Breast epithelium (tissue), 4 donors: ENCODE results near the gene LBHD2. TPM values are rescaled to one million over a fixed set of nuclear protein-coding genes. Genes with fewer than 3 reads are reported as not detected.
A peak's percentile ranks its signal among the peaks of the same experiment; 100 is the strongest.

Experiments
- DNase-seq, 2 donors: peaks; one replicate each; pipeline ENCODE4 v3.0.0-alpha.2; 2019; ENCODE audit warnings: low spot score in 2 of 2
- H3K27ac ChIP-seq, 2 donors: fragments of 200-600 bp; sonication (generic) in 1 of 2; one replicate each; pipeline ENCODE4 v1.5.1; 2016 to 2019; ENCODE audit warnings: mild to moderate bottlenecking in 1 of 2
- H3K27me3 ChIP-seq, 2 donors: fragments of 200-600 bp; sonication (generic) in 1 of 2; one replicate each; pipeline versions ENCODE4 v1.5.1 to v1.6.0; 2017 to 2019; ENCODE audit warnings: control low read depth in 1 of 2, mild to moderate bottlenecking in 1 of 2
- H3K36me3 ChIP-seq: fragments of 200-600 bp; one replicate; pipeline ENCODE4 v1.5.1; 2019
- H3K4me1 ChIP-seq, 2 donors: fragments of 200-600 bp; sonication (generic); one replicate each; pipeline ENCODE4 v1.5.1; 2016 to 2019; ENCODE audit warnings: control low read depth in 1 of 2
- H3K4me3 ChIP-seq, 3 donors: fragments of 200-600 bp; sonication (generic); 1 replicate in 2 of 3; 2 replicates in 1 of 3; pipeline ENCODE4 v1.5.1; 2016 to 2019; ENCODE audit warnings: mild to moderate bottlenecking in 3 of 3, moderate library complexity in 2 of 3
- H3K9me3 ChIP-seq, 2 donors: fragments of 200-600 bp; sonication (generic) in 1 of 2; one replicate each; pipeline ENCODE4 v1.5.1; 2016 to 2019; ENCODE audit warnings: control low read depth in 1 of 2
- CTCF ChIP-seq, 3 donors: fragments of 450-650 bp; IDR thresholded peaks; one replicate each; pipeline ENCODE4 v1.5.1; 2016 to 2017; ENCODE audit warnings: antibody characterized with exemption in 3 of 3, mild to moderate bottlenecking in 3 of 3, moderate library complexity in 3 of 3
- POLR2A ChIP-seq: fragments of 450-650 bp; IDR thresholded peaks from one replicate; pipeline ENCODE4 v1.6.1; 2016; ENCODE audit warnings: antibody characterized with exemption, mild to moderate bottlenecking, moderate library complexity
- POLR2AphosphoS5 ChIP-seq, 3 donors: sonication (generic); formaldehyde crosslinking; IDR thresholded peaks; one replicate each; pipeline ENCODE4 v1.6.1; 2017; ENCODE audit warnings: antibody characterized with exemption in 3 of 3
- intact Hi-C: fragments of 100-400 bp; cut with DNase I; formaldehyde crosslinking; loops from one replicate; pipeline ENCODE4 v1.15.1; 2023; ENCODE audit warnings: low total_unique reads
- total RNA-seq, 3 donors: library from RNA; depleted of rRNA; stranded (reverse); fragments of >200 nt; gene quantifications; one replicate each; pipeline ENCODE4 v1.1.0, GENCODE V29; 2016

LBHD2 gene
- total RNA-seq, 3 donors from 2014 or later: not detected

GRCh38 chr14:103050935-103051334, 33.1 kb upstream of the LBHD2 start:
- Histone ChIP-seq H3K4me3 (no peak overlapping the region), H3K27ac (no peak overlapping the region), H3K9me3 (no peaks in the 10 kb centered on the region), H3K36me3 (no peaks in the 10 kb centered on the region), H3K27me3 (no peaks in the 10 kb centered on the region), H3K4me1 (peaks cover 0 to 2% of the 10 kb centered on the region in 2 donors)
- TF ChIP-seq POLR2A: no peak
- intact Hi-C loops: no loop called here
- no peak for DNase-seq

GRCh38 chr14:103052407-103052806, 31.6 kb upstream of the LBHD2 start:
- Histone ChIP-seq H3K27ac (no peak overlapping the region), H3K4me3 (no peak overlapping the region), H3K36me3 (no peaks in the 10 kb centered on the region), H3K27me3 (no peaks in the 10 kb centered on the region), H3K9me3 (no peaks in the 10 kb centered on the region), H3K4me1 (no peaks in the 10 kb centered on the region)
- intact Hi-C loops: no loop called here
- peak in 1 of 2 donors; percentile 34 for DNase-seq
- TF ChIP-seq POLR2AphosphoS5 (IDR thresholded peaks at IDR 0.05) (no peak), POLR2A (no peak), CTCF (IDR thresholded peaks at IDR 0.05) (no peak)

GRCh38 chr14:103055695-103056094, 28.3 kb upstream of the LBHD2 start:
- H3K27me3 ChIP-seq: no peaks in the 10 kb centered on the region
- TF ChIP-seq POLR2AphosphoS5 (IDR thresholded peaks at IDR 0.05) (no peak), POLR2A (no peak), CTCF (IDR thresholded peaks at IDR 0.05) (no peak)
- intact Hi-C loops: no loop called here

GRCh38 chr14:103056322-103057027, 27.5 kb upstream of the LBHD2 start:
- Histone ChIP-seq H3K27ac (peak overlapping the region; percentile 74 to 97), H3K27me3 (no peaks in the 10 kb centered on the region), H3K9me3 (no peaks in the 10 kb centered on the region), H3K36me3 (no peaks in the 10 kb centered on the region), H3K4me3 (peak overlapping the region; percentile 96 to 99 (median 98)), H3K4me1 (peaks cover 0 to 8% of the 10 kb centered on the region in 2 donors)
- no peak for DNase-seq
- intact Hi-C loops: no loop called here
- TF ChIP-seq CTCF (IDR thresholded peaks at IDR 0.05) (no peak), POLR2A (no peak)

More at GRCh38 chr14:103055695-103056094, 28.3 kb upstream of the LBHD2 start:
- Histone ChIP-seq H3K4me1 (peaks cover 0 to 8% of the 10 kb centered on the region in 2 donors), H3K4me3 (peak overlapping the region; percentile 96 to 99 (median 98)), H3K9me3 (no peaks in the 10 kb centered on the region), H3K36me3 (no peaks in the 10 kb centered on the region), H3K27ac (peak overlapping the region in 1 of 2 donors; percentile 8)
- DNase-seq: peak in 1 of 2 donors; percentile 1

GRCh38 chr14:103057028-103057371, 27.0 kb upstream of the LBHD2 start:
- Histone ChIP-seq H3K4me3 (peak overlapping the region; percentile 96 to 99 (median 98)), H3K27me3 (no peaks in the 10 kb centered on the region), H3K36me3 (no peaks in the 10 kb centered on the region), H3K4me1 (peaks cover 0 to 8% of the 10 kb centered on the region in 2 donors), H3K9me3 (no peaks in the 10 kb centered on the region), H3K27ac (peak overlapping the region; percentile 74 to 97)
- TF ChIP-seq POLR2A (no peak), POLR2AphosphoS5 (IDR thresholded peaks at IDR 0.05) (no peak), CTCF (IDR thresholded peaks at IDR 0.05) (no peak)
- intact Hi-C loops: no loop called here
- no peak for DNase-seq
